HCT116 (cell line): ENCODE data around the gene GPN1. TPM values are rescaled to one million over a fixed set of nuclear protein-coding genes. Genes with fewer than 3 reads are reported as not detected.

Experiments used
- ATAC-seq: fragments of 200-7000 bp; cut with Tn5 transposase; 2 replicates; pipeline ENCODE4 v1.9.1; 2020; ENCODE audit warnings: mild to moderate bottlenecking, moderate library complexity
- BruUV-seq: library from RNA; stranded (reverse); fragments of 400-500 nt; replicated peaks from 2 replicates; lab custom pipeline; 2021; lab: Mats Ljungman, UMichigan
- CTCF ChIA-PET: fragments of 300-600 bp; sonication (Branson Sonifier 250); formaldehyde crosslinking; loops from one replicate; lab custom pipeline; 2021; ENCODE audit warnings: antibody characterized with exemption; lab: Charles Lee
- POLR2A ChIA-PET: fragments of 300-600, 350-600 bp; sonication (Branson Sonifier 250); formaldehyde crosslinking; loops from one replicate; lab custom pipeline; 2021; ENCODE audit warnings: antibody characterized with exemption; lab: Charles Lee
- RAD21 ChIA-PET, 2 experiments: fragments of 300-600 bp; sonication (Branson Sonifier 250); formaldehyde crosslinking; loops; one replicate each; lab custom pipeline; 2023; ENCODE audit warnings: low total read pairs in 2 of 2; ENCODE audit not compliant: uncharacterized antibody in 2 of 2, unreplicated experiment in 2 of 2, low non-redundant PET in 1 of 2; lab: Charles Lee
- DNase-seq: peaks from one replicate; pipeline ENCODE4 v3.0.0-alpha.2; 2010; ENCODE audit warnings: low read depth, low spot score
- H2AFZ ChIP-seq: fragments of 200-600 bp; shearing (Covaris generic), sonication (generic); 2 replicates; pipeline ENCODE4 v1.6.1; 2017; ENCODE audit warnings: low read depth, mixed run types, mixed read lengths, antibody characterized with exemption, low read length; ENCODE audit not compliant: poor library complexity, severe bottlenecking
- H3K27ac ChIP-seq: 2 replicates; pipeline ENCODE4 v1.5.1; 2012; ENCODE audit warnings: low read depth, low read length
- H3K27me3 ChIP-seq: fragments of 200-600 bp; sonication (generic); 2 replicates; pipeline ENCODE4 v1.6.1; 2016; ENCODE audit warnings: mixed run types, low read length, mixed read lengths; ENCODE audit not compliant: insufficient read depth
- H3K36me3 ChIP-seq, 2 experiments: fragments of 200-500 bp in 1 of 2; fragments of 200-600 bp in 1 of 2; sonication (Bioruptor generic) in 1 of 2; sonication (generic) in 1 of 2; 2 replicates each; pipeline versions ENCODE4 v1.5.1 to v1.6.1; 2014 to 2016; ENCODE audit warnings: low read length in 2 of 2, inconsistent platforms in 1 of 2, mixed read lengths in 1 of 2, mixed run types in 1 of 2; ENCODE audit not compliant: insufficient read depth in 2 of 2, control insufficient read depth in 1 of 2
- H3K4me1 ChIP-seq, 2 experiments: fragments of 200-600 bp in 1 of 2; sonication (generic) in 1 of 2; 2 replicates each; pipeline versions ENCODE4 v1.5.1 to v1.6.1; 2012 to 2017; ENCODE audit warnings: low read length in 2 of 2, inconsistent platforms in 1 of 2, mild to moderate bottlenecking in 1 of 2, mixed read lengths in 1 of 2, mixed run types in 1 of 2, moderate library complexity in 1 of 2; ENCODE audit not compliant: insufficient read depth in 2 of 2, control insufficient read depth in 1 of 2
- H3K4me2 ChIP-seq: fragments of 200-600 bp; sonication (generic); 2 replicates; pipeline ENCODE4 v1.6.1; 2017; ENCODE audit warnings: mixed run types, low read length, mixed read lengths
- H3K4me3 ChIP-seq, 2 experiments: fragments of 200-600 bp in 1 of 2; sonication (generic) in 1 of 2; replicated peaks in 1 of 2; 2 replicates each; pipeline ENCODE4 v1.5.1; 2011 to 2016; ENCODE audit warnings: low read length in 2 of 2, control low read depth in 1 of 2, low read depth in 1 of 2, mild to moderate bottlenecking in 1 of 2, mixed read lengths in 1 of 2, mixed run types in 1 of 2
- H3K79me2 ChIP-seq: fragments of 200-600 bp; sonication (generic); 2 replicates; pipeline ENCODE4 v1.6.1; 2017; ENCODE audit warnings: mild to moderate bottlenecking, mixed run types, low read length, moderate library complexity, mixed read lengths; ENCODE audit not compliant: insufficient read depth
- H3K9ac ChIP-seq: fragments of 200-600 bp; sonication (generic); 2 replicates; pipeline ENCODE4 v1.6.1; 2016; ENCODE audit warnings: low read length, mixed read lengths
- H3K9me2 ChIP-seq: fragments of 200-600 bp; sonication (generic), shearing (Covaris generic); 2 replicates; pipeline ENCODE4 v1.6.1; 2017; ENCODE audit warnings: mixed run types, mild to moderate bottlenecking, moderate library complexity; ENCODE audit not compliant: insufficient read depth
- H3K9me3 ChIP-seq, 2 experiments: fragments of 200-500 bp in 1 of 2; fragments of 200-600 bp in 1 of 2; sonication (Bioruptor generic) in 1 of 2; sonication (generic) in 1 of 2; 2 replicates each; pipeline ENCODE4 v1.6.1; 2014 to 2017; ENCODE audit warnings: low read length in 2 of 2, mixed read lengths in 2 of 2, inconsistent platforms in 1 of 2, low read depth in 1 of 2, mild to moderate bottlenecking in 1 of 2, mixed run types in 1 of 2, moderate library complexity in 1 of 2; ENCODE audit not compliant: control insufficient read depth in 1 of 2, insufficient read depth in 1 of 2
- H4K20me1 ChIP-seq: fragments of 200-600 bp; sonication (generic), shearing (Covaris generic); 2 replicates; pipeline ENCODE4 v1.6.1; 2017; ENCODE audit warnings: mixed run types, mild to moderate bottlenecking, moderate library complexity; ENCODE audit not compliant: insufficient read depth
- CBX3 ChIP-seq: IDR thresholded peaks from 2 replicates; pipeline ENCODE4 v1.6.1; 2012; ENCODE audit warnings: low read depth
- CEBPB ChIP-seq: IDR thresholded peaks from 2 replicates; pipeline ENCODE4 v1.6.1; 2012; ENCODE audit warnings: low read depth
- CTCF ChIP-seq, 3 experiments: fragments of 200-600 bp in 1 of 3; sonication (generic) in 1 of 3; IDR thresholded peaks in 2 of 3; conservative IDR thresholded peaks in 1 of 3; 2 replicates each; pipeline ENCODE4 v1.5.1; 2012 to 2017; ENCODE audit warnings: low read depth in 2 of 3, low read length in 2 of 3, antibody characterized with exemption in 1 of 3, borderline replicate concordance in 1 of 3, control low read depth in 1 of 3, mild to moderate bottlenecking in 1 of 3, mixed read lengths in 1 of 3, mixed run types in 1 of 3, moderate library complexity in 1 of 3; ENCODE audit not compliant: insufficient read depth in 1 of 3
- EGR1 ChIP-seq: IDR thresholded peaks from 2 replicates; pipeline ENCODE4 v1.6.1; 2012; ENCODE audit warnings: low read depth
- EZH2 ChIP-seq: fragments of 200-600 bp; sonication (generic); IDR thresholded peaks from 2 replicates; pipeline ENCODE4 v1.6.1; 2017; ENCODE audit warnings: antibody characterized with exemption, mixed run types
- EZH2phosphoT487 ChIP-seq: fragments of 200-600 bp; IDR thresholded peaks from 2 replicates; pipeline ENCODE4 v1.6.1; 2018; ENCODE audit warnings: antibody characterized with exemption, borderline replicate concordance
- FOSL1 ChIP-seq: IDR thresholded peaks from 2 replicates; pipeline ENCODE4 v1.6.1; 2012; ENCODE audit warnings: low read depth
- POLR2A ChIP-seq: IDR thresholded peaks from 2 replicates; pipeline ENCODE4 v1.7.0; 2011; ENCODE audit warnings: borderline replicate concordance; ENCODE audit not compliant: insufficient read depth, insufficient read length; ENCODE audit errors: extremely low read depth
- POLR2AphosphoS5 ChIP-seq: IDR thresholded peaks from 2 replicates; pipeline ENCODE4 v1.6.1; 2011; ENCODE audit warnings: mild to moderate bottlenecking, low read depth, low read length, moderate library complexity
- RAD21 ChIP-seq: IDR thresholded peaks from 2 replicates; pipeline ENCODE4 v1.6.1; 2012; ENCODE audit warnings: low read depth, mild to moderate bottlenecking
- REST ChIP-seq: IDR thresholded peaks from 2 replicates; pipeline ENCODE4 v1.6.1; 2012; ENCODE audit warnings: low read depth
- SIN3A ChIP-seq: IDR thresholded peaks from 2 replicates; pipeline ENCODE4 v1.6.1; 2012; ENCODE audit warnings: low read depth
- SP1 ChIP-seq: IDR thresholded peaks from 2 replicates; pipeline ENCODE4 v1.6.1; 2012; ENCODE audit warnings: low read depth
- TCF7L2 ChIP-seq: IDR thresholded peaks from 2 replicates; pipeline ENCODE4 v1.7.0; 2011; ENCODE audit warnings: borderline replicate concordance, inconsistent platforms; ENCODE audit not compliant: insufficient read depth, insufficient read length; ENCODE audit errors: extremely low read depth
- YY1 ChIP-seq: IDR thresholded peaks from 2 replicates; pipeline ENCODE4 v1.6.1; 2011; ENCODE audit warnings: low read length, low read depth, moderate library complexity, mild to moderate bottlenecking; ENCODE audit not compliant: insufficient replicate concordance; ENCODE audit errors: extremely low read depth
- ZNF274 ChIP-seq: fragments of 200-500 bp; sonication (Bioruptor generic); IDR thresholded peaks from 2 replicates; pipeline ENCODE4 v1.6.1; 2014; ENCODE audit warnings: mild to moderate bottlenecking, low read depth, low read length, inconsistent platforms
- intact Hi-C: fragments of 100-400 bp; cut with micrococcal nuclease; formaldehyde crosslinking; loops from 2 replicates; pipeline ENCODE4 v1.10.0; 2022
- total RNA-seq: library from RNA; stranded (reverse); gene quantifications from one replicate; pipeline ENCODE4 v1.2.1, GENCODE V29; 2021; ENCODE audit not compliant: unreplicated experiment

GPN1 gene
- total RNA-seq, 1 experiment from 2014 or later, result 34.3 TPM

- POLR2A ChIA-PET, result no interaction called here
These were observed 11.9 kb downstream of the GPN1 start for GRCh38 chr2:27640722-27641245.

More at GRCh38 chr2:27640722-27641245, 11.9 kb downstream of the GPN1 start:
- RAD21 ChIA-PET, result no interaction called here
- intact Hi-C loops, result no loop called here
- Histone ChIP-seq H2AFZ (no peak overlapping the region), H4K20me1 (no peaks in the 10 kb centered on the region), H3K27me3 (no peaks in the 10 kb centered on the region), H3K4me3 (no peak overlapping the region), H3K9me2 (no peaks in the 10 kb centered on the region), H3K4me1 (no peaks in the 10 kb centered on the region), H3K9ac (no peak overlapping the region), H3K9me3 (no peaks in the 10 kb centered on the region), H3K4me2 (no peak overlapping the region), H3K79me2 (no peaks in the 10 kb centered on the region; the same call in 1 of the 2 replicates), H3K27ac (no peak overlapping the region), H3K36me3 (peaks cover 32 to 38% of the 10 kb centered on the region in 2 experiments; a peak in 3 of 4 replicates)
- ATAC-seq (no peak), DNase-seq (no peak)
- BruUV-seq, result no TSS peak
- CTCF ChIA-PET, result no interaction called here
- no peak for TF ChIP-seq TCF7L2
- no peak for TF ChIP-seq ZNF274
- TF ChIP-seq REST, result no peak
- TF ChIP-seq POLR2AphosphoS5, result no peak
- no peak for TF ChIP-seq SIN3A
- no peak for TF ChIP-seq EZH2phosphoT487
- TF ChIP-seq SP1, result no peak
- TF ChIP-seq POLR2A, result no peak
- no peak for TF ChIP-seq CTCF (IDR thresholded peaks at IDR 0.05 in 2 of 3, conservative IDR thresholded peaks at IDR 0.05 in 1 of 3; ENCODE audit: borderline replicate concordance in 1 of 3, insufficient read depth in 1 of 3, low read depth in 2 of 3, low read length in 2 of 3)
- TF ChIP-seq YY1, result no peak
- no peak for TF ChIP-seq CBX3
- TF ChIP-seq CEBPB, result no peak
- no peak for TF ChIP-seq RAD21
- no peak for TF ChIP-seq EGR1
- no peak for TF ChIP-seq EZH2
- no peak for TF ChIP-seq FOSL1
